Measurements from ENCODE around the gene PRSS38. TPM values are rescaled to one million over a fixed set of nuclear protein-coding genes. Genes with fewer than 3 reads are reported as not detected.

Gene PRSS38
- total and polyA plus RNA-seq, 10 of the 15 experiments (the other 5 are each of a cell fraction or from before 2014, with no cell fraction given): not detected

DNA sequence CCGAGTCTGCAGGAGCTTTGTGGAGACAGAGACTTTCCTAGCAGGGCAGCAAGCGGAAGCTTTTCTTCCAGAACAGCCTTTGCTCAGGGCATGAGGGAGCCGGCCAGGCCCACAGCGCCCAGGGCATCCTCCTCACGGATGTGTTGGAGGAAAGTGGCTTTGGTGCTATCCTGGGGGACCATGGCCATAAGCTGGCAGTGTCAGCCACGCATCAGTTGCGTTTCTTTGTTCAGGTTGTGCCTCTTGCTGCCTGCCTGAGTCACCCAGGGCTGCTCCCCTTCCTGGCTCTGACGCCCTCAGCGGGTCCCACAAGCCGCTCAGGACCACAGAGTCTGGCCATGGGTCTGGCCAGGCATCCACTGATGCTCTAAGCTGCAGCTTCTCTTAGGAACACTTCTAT lies 39.6 kb upstream of the PRSS38 start:
- no peak overlapping the region for H2AFZ ChIP-seq (ENCODE audit: control insufficient read depth, low read depth, low read length)
- no peak for TF ChIP-seq SMAD1 (IDR thresholded peaks at IDR 0.05; ENCODE audit: low read depth, partially characterized antibody)
- no peak for TF ChIP-seq MTA3 (IDR thresholded peaks at IDR 0.05; ENCODE audit: borderline replicate concordance, low read length)
- TF ChIP-seq, protein P1, sequence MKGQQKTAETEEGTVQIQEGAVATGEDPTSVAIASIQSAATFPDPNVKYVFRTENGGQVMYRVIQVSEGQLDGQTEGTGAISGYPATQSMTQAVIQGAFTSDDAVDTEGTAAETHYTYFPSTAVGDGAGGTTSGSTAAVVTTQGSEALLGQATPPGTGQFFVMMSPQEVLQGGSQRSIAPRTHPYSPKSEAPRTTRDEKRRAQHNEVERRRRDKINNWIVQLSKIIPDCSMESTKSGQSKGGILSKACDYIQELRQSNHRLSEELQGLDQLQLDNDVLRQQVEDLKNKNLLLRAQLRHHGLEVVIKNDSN (IDR thresholded peaks at IDR 0.05; ENCODE audit: borderline replicate concordance, extremely low read length, insufficient read depth, low read depth, low read length): no peak
- no peak for TF ChIP-seq SIN3A (IDR thresholded peaks at IDR 0.05; ENCODE audit: low read depth, low read length)
- TF ChIP-seq HCFC1 (IDR thresholded peaks at IDR 0.05; ENCODE audit: low read length): no peak
- TF ChIP-seq, protein P2, sequence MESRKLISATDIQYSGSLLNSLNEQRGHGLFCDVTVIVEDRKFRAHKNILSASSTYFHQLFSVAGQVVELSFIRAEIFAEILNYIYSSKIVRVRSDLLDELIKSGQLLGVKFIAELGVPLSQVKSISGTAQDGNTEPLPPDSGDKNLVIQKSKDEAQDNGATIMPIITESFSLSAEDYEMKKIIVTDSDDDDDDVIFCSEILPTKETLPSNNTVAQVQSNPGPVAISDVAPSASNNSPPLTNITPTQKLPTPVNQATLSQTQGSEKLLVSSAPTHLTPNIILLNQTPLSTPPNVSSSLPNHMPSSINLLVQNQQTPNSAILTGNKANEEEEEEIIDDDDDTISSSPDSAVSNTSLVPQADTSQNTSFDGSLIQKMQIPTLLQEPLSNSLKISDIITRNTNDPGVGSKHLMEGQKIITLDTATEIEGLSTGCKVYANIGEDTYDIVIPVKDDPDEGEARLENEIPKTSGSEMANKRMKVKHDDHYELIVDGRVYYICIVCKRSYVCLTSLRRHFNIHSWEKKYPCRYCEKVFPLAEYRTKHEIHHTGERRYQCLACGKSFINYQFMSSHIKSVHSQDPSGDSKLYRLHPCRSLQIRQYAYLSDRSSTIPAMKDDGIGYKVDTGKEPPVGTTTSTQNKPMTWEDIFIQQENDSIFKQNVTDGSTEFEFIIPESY (IDR thresholded peaks at IDR 0.05): no peak
- TF ChIP-seq SIX5 (IDR thresholded peaks at IDR 0.05; ENCODE audit: low read depth, low read length, severe bottlenecking): no peak
- TF ChIP-seq CHD2 (IDR thresholded peaks at IDR 0.05; ENCODE audit: borderline replicate concordance, low read depth, low read length): no peak
- no peak for TF ChIP-seq SP1 (IDR thresholded peaks at IDR 0.05; ENCODE audit: low read depth, low read length)
- TF ChIP-seq ASH2L (IDR thresholded peaks at IDR 0.05; ENCODE audit: borderline replicate concordance, low read depth): no peak
- TF ChIP-seq, protein P3, sequence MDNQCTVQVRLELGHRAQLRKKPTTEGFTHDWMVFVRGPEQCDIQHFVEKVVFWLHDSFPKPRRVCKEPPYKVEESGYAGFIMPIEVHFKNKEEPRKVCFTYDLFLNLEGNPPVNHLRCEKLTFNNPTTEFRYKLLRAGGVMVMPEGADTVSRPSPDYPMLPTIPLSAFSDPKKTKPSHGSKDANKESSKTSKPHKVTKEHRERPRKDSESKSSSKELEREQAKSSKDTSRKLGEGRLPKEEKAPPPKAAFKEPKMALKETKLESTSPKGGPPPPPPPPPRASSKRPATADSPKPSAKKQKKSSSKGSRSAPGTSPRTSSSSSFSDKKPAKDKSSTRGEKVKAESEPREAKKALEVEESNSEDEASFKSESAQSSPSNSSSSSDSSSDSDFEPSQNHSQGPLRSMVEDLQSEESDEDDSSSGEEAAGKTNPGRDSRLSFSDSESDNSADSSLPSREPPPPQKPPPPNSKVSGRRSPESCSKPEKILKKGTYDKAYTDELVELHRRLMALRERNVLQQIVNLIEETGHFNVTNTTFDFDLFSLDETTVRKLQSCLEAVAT (IDR thresholded peaks at IDR 0.05): no peak
- TF ChIP-seq BHLHE40 (IDR thresholded peaks at IDR 0.05; ENCODE audit: borderline replicate concordance in 1 of 2, low read depth in 2 of 2, low read length in 1 of 2): no peak
- no peak for TF ChIP-seq ZNF274 (IDR thresholded peaks at IDR 0.05; ENCODE audit: insufficient read depth, insufficient read length)
- TF ChIP-seq NBN (IDR thresholded peaks at IDR 0.05): no peak
- no peak for TF ChIP-seq JUND (IDR thresholded peaks at IDR 0.05; ENCODE audit: low read depth, low read length)
- no peak for TF ChIP-seq RCOR1 (conservative IDR thresholded peaks at IDR 0.05; ENCODE audit: low read depth, low read length)
- TF ChIP-seq CHD1 (IDR thresholded peaks at IDR 0.05; ENCODE audit: low read depth, low read length): no peak
- TF ChIP-seq ATF7 (IDR thresholded peaks at IDR 0.05; ENCODE audit: low read depth): no peak
- TF ChIP-seq CREM (IDR thresholded peaks at IDR 0.05; ENCODE audit: low read depth): no peak
- TF ChIP-seq ZSCAN29 (IDR thresholded peaks at IDR 0.05): no peak
- ATAC-seq: no peak
- FAIRE-seq: no peak
- no TSS peak for BruUV-seq (replicated peaks)
- in situ Hi-C loops (cut with MboI) (no loop called here), intact Hi-C loops (cut with micrococcal nuclease; ENCODE audit: unreplicated experiment) (no loop called here)
- H3K4me1 ChIP-seq (ENCODE audit: control insufficient read depth, insufficient read depth, low read length): no peaks in the 10 kb centered on the region
- H3K9me3 ChIP-seq (replicated peaks; ENCODE audit: control insufficient read depth, insufficient read depth, low read length): no peaks in the 10 kb centered on the region
- SMC1A ChIA-PET (ENCODE audit: uncharacterized antibody, unreplicated experiment): no interaction called here
- peaks cover 4 to 12% of the 10 kb centered on the region in 2 experiments; a peak in 3 of 4 replicates for H3K36me3 ChIP-seq (ENCODE audit: control insufficient read depth in 2 of 2, insufficient read depth in 2 of 2, low read length in 1 of 2)
- RAD21 ChIA-PET (ENCODE audit: unreplicated experiment): no interaction called here
- CTCF ChIA-PET: no interaction called here
- H3K79me2 ChIP-seq (ENCODE audit: control insufficient read depth, insufficient read depth, low read length): no peaks in the 10 kb centered on the region
- no peak overlapping the region for H3K9ac ChIP-seq (ENCODE audit: control insufficient read depth, insufficient read depth, low read length)
- WGBS (ENCODE audit: insufficient coverage, insufficient replicate concordance, low lambda C conversion rate, missing lambda C conversion rate): 96% methylated on average over 10 of the region's 10 CpGs
- no peak overlapping the region for H3K27ac ChIP-seq (ENCODE audit: control insufficient read depth, insufficient read depth)
- H3K4me3 ChIP-seq: no peak overlapping the region
- POLR2A ChIA-PET: no interaction called here
- H3K27me3 ChIP-seq (replicated peaks in 1 of 2; ENCODE audit: control insufficient read depth in 2 of 2, insufficient read depth in 2 of 2, low read length in 1 of 2): no peaks in the 10 kb centered on the region
- H4K20me1 ChIP-seq (ENCODE audit: control insufficient read depth, insufficient read depth): no peaks in the 10 kb centered on the region
- H3K4me2 ChIP-seq (ENCODE audit: control insufficient read depth, insufficient read depth): no peak overlapping the region
- no peak for DNase-seq (ENCODE audit: low read depth, low spot score)

Measured in GM12878 (cell line).